BE2C (cell line): ENCODE measurements around the gene SPTLC3.

Experiments used
- DNase-seq: peaks from one replicate; pipeline ENCODE4 v3.0.0-alpha.2; 2020
- H3K27me3 ChIP-seq: fragments of 250-450 bp; sonication (Bioruptor Pico); 2 replicates; pipeline ENCODE4 v1.5.1; 2020; ENCODE audit warnings: mild to moderate bottlenecking
- H3K36me3 ChIP-seq: fragments of 250-450 bp; sonication (Bioruptor Pico); 2 replicates; pipeline ENCODE4 v1.5.1; 2020; ENCODE audit warnings: mild to moderate bottlenecking
- H3K4me1 ChIP-seq: fragments of 250-450 bp; sonication (Bioruptor Pico); 2 replicates; pipeline ENCODE4 v1.5.1; 2020
- H3K4me3 ChIP-seq: 2 replicates; pipeline ENCODE4 v1.5.1; 2011; ENCODE audit warnings: low read depth, low read length
- H3K9me3 ChIP-seq: fragments of 250-450 bp; sonication (Bioruptor Pico); 2 replicates; pipeline ENCODE4 v1.5.1; 2020
- TF ChIP-seq, protein P1 (sequence below): IDR thresholded peaks from 2 replicates; pipeline ENCODE4 v1.5.1; 2012; ENCODE audit warnings: mild to moderate bottlenecking, low read depth, low read length

The SPTLC3 gene

DNA sequence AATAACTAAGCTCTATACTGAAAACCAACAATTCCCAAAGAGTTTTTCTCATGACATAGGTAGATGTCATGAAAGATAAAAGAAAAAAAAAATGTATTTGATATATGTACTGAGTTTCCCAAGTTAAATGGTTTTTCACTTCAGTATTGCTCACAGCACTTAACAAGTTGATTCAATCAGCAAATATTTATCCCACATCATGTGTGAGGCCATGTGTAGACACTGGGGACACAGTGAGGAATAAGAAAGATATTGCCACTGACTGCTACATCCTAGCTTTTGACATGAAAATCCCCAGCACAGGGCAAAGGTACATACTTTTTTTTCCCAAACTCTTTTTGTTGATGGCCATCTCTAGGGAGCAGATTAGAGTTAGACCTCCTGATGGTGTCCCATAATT is 25.3 kb downstream of the SPTLC3 start:
- no peaks in the 10 kb centered on the region for H3K4me1 ChIP-seq
- no peak for DNase-seq
- no peaks in the 10 kb centered on the region for H3K36me3 ChIP-seq
- H3K4me3 ChIP-seq, result no peak overlapping the region
- H3K9me3 ChIP-seq, result no peaks in the 10 kb centered on the region
- TF ChIP-seq, protein P1, sequence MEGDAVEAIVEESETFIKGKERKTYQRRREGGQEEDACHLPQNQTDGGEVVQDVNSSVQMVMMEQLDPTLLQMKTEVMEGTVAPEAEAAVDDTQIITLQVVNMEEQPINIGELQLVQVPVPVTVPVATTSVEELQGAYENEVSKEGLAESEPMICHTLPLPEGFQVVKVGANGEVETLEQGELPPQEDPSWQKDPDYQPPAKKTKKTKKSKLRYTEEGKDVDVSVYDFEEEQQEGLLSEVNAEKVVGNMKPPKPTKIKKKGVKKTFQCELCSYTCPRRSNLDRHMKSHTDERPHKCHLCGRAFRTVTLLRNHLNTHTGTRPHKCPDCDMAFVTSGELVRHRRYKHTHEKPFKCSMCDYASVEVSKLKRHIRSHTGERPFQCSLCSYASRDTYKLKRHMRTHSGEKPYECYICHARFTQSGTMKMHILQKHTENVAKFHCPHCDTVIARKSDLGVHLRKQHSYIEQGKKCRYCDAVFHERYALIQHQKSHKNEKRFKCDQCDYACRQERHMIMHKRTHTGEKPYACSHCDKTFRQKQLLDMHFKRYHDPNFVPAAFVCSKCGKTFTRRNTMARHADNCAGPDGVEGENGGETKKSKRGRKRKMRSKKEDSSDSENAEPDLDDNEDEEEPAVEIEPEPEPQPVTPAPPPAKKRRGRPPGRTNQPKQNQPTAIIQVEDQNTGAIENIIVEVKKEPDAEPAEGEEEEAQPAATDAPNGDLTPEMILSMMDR, result no peak
- no peaks in the 10 kb centered on the region for H3K27me3 ChIP-seq

DNA sequence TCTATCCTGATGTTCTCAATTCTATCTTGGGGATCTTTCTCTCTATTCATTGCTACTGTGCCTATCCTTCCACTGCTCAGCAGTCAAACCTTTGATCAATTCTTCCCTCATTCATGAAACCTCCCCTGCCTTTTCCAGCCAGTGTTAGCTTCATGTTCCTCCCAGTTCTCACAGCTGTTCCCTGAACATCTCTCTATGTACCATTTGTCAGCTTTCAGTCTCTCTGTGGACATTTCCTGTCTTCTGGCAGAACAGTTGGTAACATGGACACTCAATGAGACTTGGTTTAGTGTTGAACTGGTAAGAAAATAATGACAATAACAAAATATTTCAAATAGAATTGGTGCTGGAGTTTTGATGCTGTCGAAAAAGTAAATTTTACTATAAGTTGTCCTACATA is 26.2 kb downstream of the SPTLC3 start:
- Histone ChIP-seq H3K4me1 (no peaks in the 10 kb centered on the region), H3K9me3 (no peaks in the 10 kb centered on the region), H3K36me3 (no peaks in the 10 kb centered on the region), H3K4me3 (no peak overlapping the region), H3K27me3 (no peaks in the 10 kb centered on the region)
- DNase-seq, result no peak
- TF ChIP-seq, protein P1, result no peak

DNA sequence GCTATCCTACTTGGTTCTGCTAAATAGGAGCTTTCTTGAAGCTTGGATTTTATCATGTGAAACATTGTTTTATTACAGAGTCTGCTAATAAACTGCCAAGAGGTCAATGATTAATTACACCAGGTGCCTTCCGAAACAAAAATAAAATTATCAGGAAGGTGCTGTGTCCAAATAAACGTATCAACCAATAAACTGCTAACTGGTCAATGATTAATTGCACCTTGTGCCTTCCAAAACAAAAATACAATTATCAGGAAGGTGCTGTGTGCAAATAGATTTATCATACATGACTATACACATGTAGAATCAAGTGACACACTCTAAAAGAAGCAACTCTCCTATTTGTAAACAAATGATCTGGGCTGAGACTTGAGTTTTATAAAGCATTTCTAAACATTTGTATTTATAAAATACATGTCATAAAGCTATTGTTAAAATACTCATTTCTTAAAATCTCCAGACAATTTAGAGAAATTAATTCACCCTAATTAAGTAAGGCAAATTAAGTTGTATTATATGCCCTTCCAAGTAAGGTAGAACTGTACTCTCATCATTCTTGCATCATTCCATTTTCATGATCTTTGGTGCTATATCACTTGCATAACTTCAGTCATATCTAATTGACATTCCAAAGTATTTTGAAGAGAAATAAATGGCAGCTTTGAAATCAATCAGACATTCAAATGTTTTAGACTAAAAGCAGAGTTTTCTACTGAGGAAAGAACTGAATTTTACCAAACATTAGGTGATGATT is 26.8 kb downstream of the SPTLC3 start:
- Histone ChIP-seq H3K4me1 (no peaks in the 10 kb centered on the region), H3K36me3 (no peaks in the 10 kb centered on the region), H3K9me3 (no peaks in the 10 kb centered on the region), H3K27me3 (no peaks in the 10 kb centered on the region), H3K4me3 (no peak overlapping the region)
- TF ChIP-seq, protein P1, result no peak
- DNase-seq, result no peak

DNA sequence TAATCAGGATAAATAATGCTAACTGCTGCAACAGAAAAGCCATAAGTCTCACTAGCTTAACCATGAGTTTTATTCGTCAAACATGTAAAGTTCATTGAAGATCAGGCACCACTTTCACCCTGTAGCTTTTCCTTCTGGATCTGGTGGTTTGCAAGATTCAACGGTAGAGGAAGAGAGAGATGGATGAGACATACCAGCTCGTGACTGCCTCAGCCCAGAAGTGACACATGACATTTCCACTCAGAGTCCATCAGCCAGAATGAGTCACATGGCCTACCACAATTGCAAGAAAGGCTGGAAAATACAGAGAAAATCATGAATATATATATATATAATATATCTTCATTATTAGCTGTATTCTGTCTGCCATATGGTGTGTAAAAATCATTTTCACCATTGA is 29.0 kb downstream of the SPTLC3 start:
- DNase-seq, result no peak
- H3K36me3 ChIP-seq, result no peaks in the 10 kb centered on the region
- TF ChIP-seq, protein P1, result no peak
- no peaks in the 10 kb centered on the region for H3K9me3 ChIP-seq
- no peaks in the 10 kb centered on the region for H3K27me3 ChIP-seq
- H3K4me3 ChIP-seq, result no peak overlapping the region
- no peaks in the 10 kb centered on the region for H3K4me1 ChIP-seq

DNA sequence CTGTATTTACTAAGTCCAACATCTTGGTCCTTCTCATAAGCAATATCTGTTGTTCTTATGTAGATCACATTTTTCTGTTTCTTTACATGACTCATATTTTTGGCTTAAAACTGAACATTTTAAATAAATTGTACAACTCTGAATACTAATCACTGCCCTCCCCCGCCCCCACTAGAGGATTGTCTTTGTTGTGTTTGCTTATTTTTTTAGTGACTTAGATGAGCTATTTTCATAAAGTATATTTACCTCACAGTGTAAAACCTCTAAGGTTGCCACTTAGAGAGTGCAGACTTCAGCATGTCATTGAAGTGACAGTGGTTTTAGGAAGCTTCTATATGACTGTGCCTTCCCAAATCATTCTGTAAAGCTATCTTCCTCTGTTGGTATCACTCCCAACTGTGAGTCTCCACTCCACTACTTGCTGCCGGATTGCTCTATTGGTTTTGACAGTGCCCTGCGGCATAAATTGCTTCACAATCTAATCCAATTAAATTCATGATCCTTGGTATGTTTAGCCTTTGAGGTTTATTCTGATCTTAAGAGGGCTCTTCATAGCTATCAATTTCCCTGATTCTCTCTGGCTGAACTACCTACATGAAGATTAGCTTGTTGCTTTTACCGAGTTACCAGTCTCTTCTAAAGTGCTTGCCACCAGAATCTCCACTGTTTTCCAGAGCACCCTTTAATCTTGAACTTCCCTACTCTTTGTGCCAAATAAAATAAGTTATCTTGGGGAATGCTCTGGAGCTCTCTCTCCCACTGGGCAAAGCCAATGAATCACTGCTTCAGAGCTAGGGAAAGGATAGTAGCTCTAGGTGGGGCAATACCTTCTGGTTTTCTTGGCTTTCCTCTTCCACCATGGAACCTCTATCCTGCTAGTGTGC is 33.0 kb downstream of the SPTLC3 start:
- no peaks in the 10 kb centered on the region for H3K4me1 ChIP-seq
- no peaks in the 10 kb centered on the region for H3K9me3 ChIP-seq
- no peaks in the 10 kb centered on the region for H3K36me3 ChIP-seq
- no peak for DNase-seq
- TF ChIP-seq, protein P1, result no peak
- H3K4me3 ChIP-seq, result no peak overlapping the region
- no peaks in the 10 kb centered on the region for H3K27me3 ChIP-seq

DNA sequence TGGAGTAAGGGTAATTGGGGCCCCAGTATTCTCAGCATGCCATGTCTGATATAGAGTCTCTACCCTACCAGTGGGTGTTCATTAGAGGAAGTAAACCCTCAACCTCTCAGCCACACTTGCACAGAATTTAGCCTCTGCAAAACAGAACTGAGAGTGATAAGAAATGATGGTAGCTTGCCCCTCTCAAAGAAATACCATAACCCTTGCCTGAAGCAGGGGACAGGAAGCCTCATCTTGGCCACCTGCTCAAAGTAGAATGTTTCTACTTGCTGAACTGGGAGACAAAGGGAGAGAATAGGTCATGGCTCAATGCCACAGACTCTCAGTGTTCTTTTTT is 33.7 kb downstream of the SPTLC3 start:
- H3K4me3 ChIP-seq, result no peak overlapping the region
- H3K27me3 ChIP-seq, result no peaks in the 10 kb centered on the region
- TF ChIP-seq, protein P1, result no peak
- no peaks in the 10 kb centered on the region for H3K4me1 ChIP-seq
- no peaks in the 10 kb centered on the region for H3K36me3 ChIP-seq
- H3K9me3 ChIP-seq, result no peaks in the 10 kb centered on the region
- no peak for DNase-seq
